Right atrium auricular region (tissue), 2 donors: ENCODE results near the gene TMEM150C. TPM values are rescaled to one million over a fixed set of nuclear protein-coding genes. Genes with fewer than 3 reads are reported as not detected.

ENCODE experiments used
- DNase-seq: peaks from one replicate; pipeline ENCODE4 v3.0.0-alpha.2; 2019; ENCODE audit warnings: low spot score
- H3K27ac ChIP-seq, 2 donors: fragments of 200-600 bp; sonication (generic); 1 replicate in 1 of 2; 2 replicates in 1 of 2; pipeline ENCODE4 v1.5.1; 2016 to 2019
- H3K27me3 ChIP-seq, 2 donors: fragments of 200-600 bp; sonication (generic); one replicate each; pipeline versions ENCODE4 v1.5.1 to v1.6.0; 2017 to 2019
- H3K36me3 ChIP-seq: fragments of 200-600 bp; sonication (generic); one replicate; pipeline ENCODE4 v1.5.1; 2016
- H3K4me1 ChIP-seq, 2 donors: fragments of 200-600 bp; sonication (generic); one replicate each; pipeline versions ENCODE4 v1.5.1 to v1.6.0; 2017 to 2019
- H3K4me3 ChIP-seq, 2 donors: fragments of 200-600 bp; sonication (generic); 1 replicate in 1 of 2; 2 replicates in 1 of 2; pipeline ENCODE4 v1.5.1; 2017 to 2019; ENCODE audit warnings: mild to moderate bottlenecking in 1 of 2, moderate library complexity in 1 of 2
- H3K9me3 ChIP-seq, 2 donors: fragments of 200-600 bp; sonication (generic); one replicate each; pipeline ENCODE4 v1.5.1; 2019
- total RNA-seq, 2 donors: library from RNA; depleted of rRNA; stranded (reverse); fragments of >200 nt; gene quantifications; one replicate each; pipeline ENCODE4 v1.1.0, GENCODE V29; 2016
- TF ChIP-seq, protein P1 (sequence below), 2 donors: fragments of 200-600 bp; sonication (generic); IDR thresholded peaks; one replicate each; pipeline ENCODE4 v1.5.1; 2019; ENCODE audit warnings: antibody characterized with exemption in 2 of 2

TMEM150C gene
- total RNA-seq, 2 donors from 2014 or later, result 14.2 to 21.2 TPM

- no peaks in the 10 kb centered on the region for H3K27me3 ChIP-seq
- TF ChIP-seq, protein P1, sequence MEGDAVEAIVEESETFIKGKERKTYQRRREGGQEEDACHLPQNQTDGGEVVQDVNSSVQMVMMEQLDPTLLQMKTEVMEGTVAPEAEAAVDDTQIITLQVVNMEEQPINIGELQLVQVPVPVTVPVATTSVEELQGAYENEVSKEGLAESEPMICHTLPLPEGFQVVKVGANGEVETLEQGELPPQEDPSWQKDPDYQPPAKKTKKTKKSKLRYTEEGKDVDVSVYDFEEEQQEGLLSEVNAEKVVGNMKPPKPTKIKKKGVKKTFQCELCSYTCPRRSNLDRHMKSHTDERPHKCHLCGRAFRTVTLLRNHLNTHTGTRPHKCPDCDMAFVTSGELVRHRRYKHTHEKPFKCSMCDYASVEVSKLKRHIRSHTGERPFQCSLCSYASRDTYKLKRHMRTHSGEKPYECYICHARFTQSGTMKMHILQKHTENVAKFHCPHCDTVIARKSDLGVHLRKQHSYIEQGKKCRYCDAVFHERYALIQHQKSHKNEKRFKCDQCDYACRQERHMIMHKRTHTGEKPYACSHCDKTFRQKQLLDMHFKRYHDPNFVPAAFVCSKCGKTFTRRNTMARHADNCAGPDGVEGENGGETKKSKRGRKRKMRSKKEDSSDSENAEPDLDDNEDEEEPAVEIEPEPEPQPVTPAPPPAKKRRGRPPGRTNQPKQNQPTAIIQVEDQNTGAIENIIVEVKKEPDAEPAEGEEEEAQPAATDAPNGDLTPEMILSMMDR (IDR thresholded peaks at IDR 0.05), result no peak
- no peak overlapping the region for H3K27ac ChIP-seq
- H3K9me3 ChIP-seq, result no peaks in the 10 kb centered on the region
- H3K4me1 ChIP-seq, result peaks cover 0 to 5% of the 10 kb centered on the region in 2 donors
- H3K4me3 ChIP-seq, result no peak overlapping the region
- no peaks in the 10 kb centered on the region for H3K36me3 ChIP-seq
- no peak for DNase-seq
Observed at GRCh38 chr4:82467471-82467870, 94.3 kb downstream of the TMEM150C start.

DNA sequence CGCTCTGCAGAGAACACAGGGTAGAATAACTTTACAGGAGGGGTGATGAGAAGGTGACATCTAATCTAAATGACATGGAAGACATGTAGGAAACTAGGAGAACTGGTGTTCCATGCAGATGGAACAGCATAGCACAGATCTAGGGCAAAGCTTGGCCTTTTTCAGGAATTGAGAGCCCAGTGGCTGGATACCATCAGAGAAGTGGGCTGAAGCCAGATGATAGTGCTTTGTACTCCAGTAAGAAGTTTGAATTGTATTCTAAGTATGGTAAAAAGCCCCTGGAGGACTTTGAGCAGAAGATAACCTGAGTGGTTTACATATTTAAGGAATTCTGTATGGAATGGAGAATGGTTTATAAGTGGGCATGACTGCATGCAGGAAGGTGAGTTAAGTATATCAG is 98.6 kb downstream of the TMEM150C start:
- peaks cover 10% of the 10 kb centered on the region for H3K36me3 ChIP-seq
- H3K27me3 ChIP-seq, result no peaks in the 10 kb centered on the region
- no peaks in the 10 kb centered on the region for H3K9me3 ChIP-seq
- peaks cover 0 to 7% of the 10 kb centered on the region in 2 donors for H3K4me1 ChIP-seq
- no peak overlapping the region for H3K27ac ChIP-seq
- no peak for DNase-seq
- no peak overlapping the region for H3K4me3 ChIP-seq
- TF ChIP-seq, protein P1 (IDR thresholded peaks at IDR 0.05), result no peak

- Histone ChIP-seq H3K27ac (no peak overlapping the region), H3K9me3 (no peaks in the 10 kb centered on the region)
Observed at GRCh38 chr4:82462415-82462831, 99.4 kb downstream of the TMEM150C start.

DNA sequence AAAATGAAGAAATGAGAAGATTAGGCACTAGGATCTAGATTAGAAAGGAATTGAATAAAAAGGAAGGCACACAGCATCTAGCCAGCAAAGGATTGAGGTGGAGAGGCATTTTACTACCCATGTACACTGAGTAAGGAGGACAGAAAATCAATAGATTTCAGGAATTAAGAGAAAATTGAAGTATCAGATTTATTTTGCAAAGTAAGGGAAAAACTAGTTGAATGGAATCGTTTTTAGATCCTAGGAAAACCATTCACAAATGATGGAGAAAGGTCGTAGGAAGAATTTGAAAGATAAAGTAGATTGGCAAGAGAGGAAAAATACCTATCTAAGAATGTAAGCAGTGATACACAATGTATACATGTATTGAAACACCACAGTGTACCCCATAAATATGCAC is 100.1 kb downstream of the TMEM150C start:
- no peak overlapping the region for H3K27ac ChIP-seq
- H3K4me3 ChIP-seq, result no peak overlapping the region
- no peak for DNase-seq
- no peaks in the 10 kb centered on the region for H3K9me3 ChIP-seq
- TF ChIP-seq, protein P1 (IDR thresholded peaks at IDR 0.05), result no peak
- peaks cover 0 to 7% of the 10 kb centered on the region in 2 donors for H3K4me1 ChIP-seq
- H3K27me3 ChIP-seq, result no peaks in the 10 kb centered on the region
- H3K36me3 ChIP-seq, result peaks cover 23% of the 10 kb centered on the region

More at GRCh38 chr4:82462415-82462831, 99.4 kb downstream of the TMEM150C start:
- TF ChIP-seq, protein P1 (IDR thresholded peaks at IDR 0.05), result peak; percentile 85 to 95
- Histone ChIP-seq H3K4me3 (no peak overlapping the region), H3K27me3 (no peaks in the 10 kb centered on the region), H3K36me3 (peaks cover 16% of the 10 kb centered on the region), H3K4me1 (peaks cover 0 to 7% of the 10 kb centered on the region in 2 donors)
- DNase-seq, result peak; percentile 97

DNA sequence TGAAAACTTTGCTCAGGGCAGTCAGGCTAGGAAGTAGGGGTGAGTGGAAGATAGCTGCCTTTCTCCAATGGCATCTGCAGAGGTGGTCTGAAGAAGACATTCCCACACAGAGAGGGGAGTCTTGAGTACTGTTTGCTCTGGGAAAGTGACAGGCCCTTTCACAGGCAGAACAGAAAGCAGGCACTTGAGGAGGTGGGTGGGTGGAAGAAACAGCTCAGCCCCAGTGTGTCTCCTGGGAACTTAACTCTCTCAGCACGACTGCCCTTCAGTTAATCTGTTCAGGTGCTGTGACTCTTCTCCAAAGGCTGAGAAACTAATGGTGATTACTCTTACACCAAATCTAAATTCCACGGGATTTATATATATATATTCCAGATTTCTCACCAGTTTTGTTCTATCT is 103.1 kb downstream of the TMEM150C start:
- Histone ChIP-seq H3K9me3 (no peaks in the 10 kb centered on the region), H3K4me1 (peaks cover 0 to 7% of the 10 kb centered on the region in 2 donors), H3K27ac (no peak overlapping the region), H3K4me3 (no peak overlapping the region), H3K36me3 (peaks cover 38% of the 10 kb centered on the region), H3K27me3 (no peaks in the 10 kb centered on the region)
- TF ChIP-seq, protein P1 (IDR thresholded peaks at IDR 0.05), result no peak
- DNase-seq, result no peak

- Histone ChIP-seq H3K4me1 (peaks cover 0 to under 1% of the 10 kb centered on the region in 2 donors), H3K36me3 (peaks cover 46% of the 10 kb centered on the region), H3K27me3 (no peaks in the 10 kb centered on the region), H3K27ac (no peak overlapping the region), H3K4me3 (no peak overlapping the region), H3K9me3 (no peaks in the 10 kb centered on the region)
- TF ChIP-seq, protein P1 (IDR thresholded peaks at IDR 0.05), result no peak
- DNase-seq, result no peak
Observed at GRCh38 chr4:82457266-82457665, 104.5 kb downstream of the TMEM150C start.
